Activated B cell treated with CpG ODN at 0.5 μM for 24 hours (primary cell): ENCODE results near the gene WSB2. TPM values are rescaled to one million over a fixed set of nuclear protein-coding genes. Genes with fewer than 3 reads are reported as not detected.
A peak's percentile ranks its signal among the peaks of the same experiment; 100 is the strongest.

ENCODE experiments used
- ATAC-seq: fragments of 200-7000 bp; cut with Tn5 transposase; one replicate; pipeline ENCODE4 v1.10.0; 2021; ENCODE audit warnings: low read depth, mild to moderate bottlenecking, moderate library complexity
- CTCF ChIA-PET: fragments of 350-600 bp; sonication (Branson Sonifier 250); formaldehyde crosslinking; loops from one replicate; lab custom pipeline; 2021; ENCODE audit warnings: antibody characterized with exemption; lab: Charles Lee
- POLR2A ChIA-PET: fragments of 350-600 bp; sonication (Branson Sonifier 250); formaldehyde crosslinking; loops from one replicate; lab custom pipeline; 2021; ENCODE audit warnings: antibody characterized with exemption; lab: Charles Lee
- DNase-seq: peaks from one replicate; pipeline ENCODE4 v3.0.0; 2022
- H3K27ac Mint-ChIP-seq: one replicate; pipeline ENCODE4 v1.8.0; 2020; ENCODE audit warnings: mixed read lengths
- H3K27me3 Mint-ChIP-seq: one replicate; pipeline ENCODE4 v1.8.0; 2021; ENCODE audit warnings: mixed read lengths
- H3K36me3 Mint-ChIP-seq: one replicate; pipeline ENCODE4 v1.8.0; 2021; ENCODE audit warnings: low read depth, mixed read lengths
- H3K4me1 Mint-ChIP-seq: one replicate; pipeline ENCODE4 v1.8.0; 2021; ENCODE audit warnings: mixed read lengths
- H3K4me3 Mint-ChIP-seq: one replicate; pipeline ENCODE4 v1.8.0; 2020; ENCODE audit warnings: mild to moderate bottlenecking, mixed read lengths
- H3K9me3 Mint-ChIP-seq: one replicate; pipeline ENCODE4 v1.8.0; 2020; ENCODE audit warnings: mixed read lengths
- intact Hi-C: fragments of 100-400 bp; cut with micrococcal nuclease; formaldehyde crosslinking; loops from one replicate; pipeline ENCODE4 v1.15.1; 2024
- total RNA-seq: library from RNA; stranded (reverse); gene quantifications from 2 replicates; pipeline ENCODE4 v1.2.3, GENCODE V29; 2022
- TF ChIP-seq, protein P1 (sequence below): fragments of 200-600 bp; IDR thresholded peaks from one replicate; pipeline ENCODE4 v1.8.0; 2022; ENCODE audit warnings: antibody characterized with exemption, mild to moderate bottlenecking

Gene WSB2
- total RNA-seq, result 28.4 and 29.2 TPM in 2 replicates

DNA sequence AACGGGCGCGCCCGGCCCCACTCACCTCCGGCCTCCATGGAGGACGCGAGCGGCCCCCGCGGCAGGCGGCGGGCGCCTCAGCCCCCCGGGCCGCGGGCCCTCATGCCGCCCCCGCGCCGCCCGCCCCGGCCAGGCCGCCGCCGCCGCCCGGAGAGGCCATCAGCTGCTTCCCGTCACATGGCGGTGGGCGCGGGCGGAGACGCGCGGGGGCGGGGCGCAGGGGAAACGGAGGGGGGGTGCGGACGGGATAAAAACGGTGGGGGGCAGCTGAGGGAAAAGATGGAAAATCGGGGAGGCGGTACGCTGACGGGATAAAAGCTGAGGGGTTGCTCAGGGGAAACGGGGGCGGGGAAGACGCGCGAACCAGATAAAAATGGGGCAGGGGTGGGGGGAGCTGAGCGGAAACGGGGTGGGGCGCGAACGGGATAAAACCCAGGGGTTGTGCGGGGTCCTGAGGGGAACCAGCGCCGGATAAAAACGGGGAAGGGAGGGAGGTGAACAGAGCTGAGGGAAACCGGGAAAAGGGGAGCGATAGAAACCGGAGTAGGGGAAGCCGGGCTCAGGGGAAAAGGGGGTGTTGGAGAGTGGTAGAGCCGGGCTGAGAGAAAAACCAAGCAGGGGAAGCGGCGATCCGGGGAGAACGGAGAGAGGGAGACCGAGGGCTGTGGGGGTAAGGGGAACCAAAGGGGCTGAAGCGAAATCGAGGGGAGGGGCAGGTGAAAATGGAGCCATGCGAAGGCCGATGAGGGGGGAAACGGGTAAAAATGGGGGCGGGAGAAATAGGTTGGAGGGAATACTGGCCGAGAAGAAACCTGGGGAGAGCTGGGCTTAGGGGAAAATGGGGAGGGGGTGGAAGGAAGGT lies at the start of gene WSB2:
WSB2 (minus strand) TSS at position 169 of the 862 bp plus-strand sequence; CDS start at position 38, 131 bp downstream.
- peaks cover 46% of the 10 kb centered on the region for H3K4me1 Mint-ChIP-seq
- peaks cover 2% of the 10 kb centered on the region for H3K36me3 Mint-ChIP-seq
- H3K27ac Mint-ChIP-seq, result peak within 1 kb of the TSS; percentile 88
- H3K9me3 Mint-ChIP-seq, result no peaks in the 10 kb centered on the region
- no peaks in the 10 kb centered on the region for H3K27me3 Mint-ChIP-seq
- intact Hi-C loops, result loop anchor here (1.0 to 5.0 kb wide), 4 partner anchors 26 to 316 kb away; partner anchors contain the start of genes RFC5 and SUDS3
- TF ChIP-seq, protein P1, sequence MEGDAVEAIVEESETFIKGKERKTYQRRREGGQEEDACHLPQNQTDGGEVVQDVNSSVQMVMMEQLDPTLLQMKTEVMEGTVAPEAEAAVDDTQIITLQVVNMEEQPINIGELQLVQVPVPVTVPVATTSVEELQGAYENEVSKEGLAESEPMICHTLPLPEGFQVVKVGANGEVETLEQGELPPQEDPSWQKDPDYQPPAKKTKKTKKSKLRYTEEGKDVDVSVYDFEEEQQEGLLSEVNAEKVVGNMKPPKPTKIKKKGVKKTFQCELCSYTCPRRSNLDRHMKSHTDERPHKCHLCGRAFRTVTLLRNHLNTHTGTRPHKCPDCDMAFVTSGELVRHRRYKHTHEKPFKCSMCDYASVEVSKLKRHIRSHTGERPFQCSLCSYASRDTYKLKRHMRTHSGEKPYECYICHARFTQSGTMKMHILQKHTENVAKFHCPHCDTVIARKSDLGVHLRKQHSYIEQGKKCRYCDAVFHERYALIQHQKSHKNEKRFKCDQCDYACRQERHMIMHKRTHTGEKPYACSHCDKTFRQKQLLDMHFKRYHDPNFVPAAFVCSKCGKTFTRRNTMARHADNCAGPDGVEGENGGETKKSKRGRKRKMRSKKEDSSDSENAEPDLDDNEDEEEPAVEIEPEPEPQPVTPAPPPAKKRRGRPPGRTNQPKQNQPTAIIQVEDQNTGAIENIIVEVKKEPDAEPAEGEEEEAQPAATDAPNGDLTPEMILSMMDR, result no peak
- ChIA-PET CTCF (no interaction called here), POLR2A (interaction anchor here (0.6 to 2.9 kb wide), 9 partner anchors 27 to 315 kb away, joined by 3 to 18 read pairs (median 4); partner anchors contain the start of genes PEBP1, RFC5 and SUDS3)
- ATAC-seq (peak; percentile 46), DNase-seq (peak; percentile 63)
- H3K4me3 Mint-ChIP-seq, result peak within 1 kb of the TSS; percentile 86

DNA sequence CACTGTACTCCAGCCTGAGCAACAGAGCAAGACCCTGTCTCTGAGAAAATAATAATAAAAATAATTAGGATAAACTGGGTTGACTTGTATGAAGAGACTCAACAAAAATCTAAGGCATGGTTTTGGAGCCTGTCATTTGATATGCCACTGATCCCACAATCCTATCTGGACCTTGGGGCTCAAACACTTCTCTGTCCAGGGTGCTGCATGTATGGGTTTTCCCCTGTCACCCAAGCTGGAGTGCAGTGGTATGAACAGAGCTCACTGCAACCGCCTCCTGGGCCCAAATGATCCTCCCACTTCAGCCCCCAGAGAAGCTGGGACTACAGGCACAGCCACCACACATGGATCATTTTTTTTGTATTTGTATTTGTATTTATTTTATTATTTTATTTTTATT lies 48.1 kb upstream of the WSB2 start:
- ChIA-PET POLR2A (no interaction called here), CTCF (no interaction called here)
- DNase-seq (no peak), ATAC-seq (no peak)
- Mint-ChIP-seq H3K9me3 (no peaks in the 10 kb centered on the region), H3K4me1 (peaks cover 5% of the 10 kb centered on the region), H3K36me3 (no peaks in the 10 kb centered on the region), H3K27ac (no peak overlapping the region), H3K27me3 (peaks cover 10% of the 10 kb centered on the region), H3K4me3 (no peak overlapping the region)
- TF ChIP-seq, protein P1, result no peak
- intact Hi-C loops, result no loop called here

DNA sequence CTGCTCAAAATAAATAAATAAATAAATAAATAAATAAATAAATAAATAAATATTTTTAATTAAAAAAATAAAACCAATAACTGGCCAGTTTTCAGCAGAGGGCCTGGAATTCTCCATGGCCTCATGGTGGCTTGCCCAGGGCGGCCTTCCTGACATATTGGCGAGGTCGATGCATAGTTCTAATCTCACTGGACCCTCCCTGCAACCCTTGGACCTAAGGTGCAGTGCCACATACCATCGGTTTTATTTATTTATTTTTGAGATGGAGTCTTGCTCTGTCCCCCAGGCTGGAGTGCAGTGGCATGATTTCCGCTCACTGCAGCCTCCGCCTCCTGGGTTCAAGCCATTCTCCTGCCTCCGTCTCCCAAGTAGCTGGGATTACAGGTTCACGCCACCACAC lies 46.7 kb upstream of the WSB2 start:
- Mint-ChIP-seq H3K27me3 (peaks cover 14% of the 10 kb centered on the region), H3K9me3 (no peaks in the 10 kb centered on the region), H3K4me3 (no peak overlapping the region), H3K4me1 (peaks cover 9% of the 10 kb centered on the region), H3K27ac (no peak overlapping the region), H3K36me3 (no peaks in the 10 kb centered on the region)
- TF ChIP-seq, protein P1, result no peak
- ATAC-seq (no peak), DNase-seq (no peak)
- ChIA-PET POLR2A (no interaction called here), CTCF (no interaction called here)
- intact Hi-C loops, result no loop called here

DNA sequence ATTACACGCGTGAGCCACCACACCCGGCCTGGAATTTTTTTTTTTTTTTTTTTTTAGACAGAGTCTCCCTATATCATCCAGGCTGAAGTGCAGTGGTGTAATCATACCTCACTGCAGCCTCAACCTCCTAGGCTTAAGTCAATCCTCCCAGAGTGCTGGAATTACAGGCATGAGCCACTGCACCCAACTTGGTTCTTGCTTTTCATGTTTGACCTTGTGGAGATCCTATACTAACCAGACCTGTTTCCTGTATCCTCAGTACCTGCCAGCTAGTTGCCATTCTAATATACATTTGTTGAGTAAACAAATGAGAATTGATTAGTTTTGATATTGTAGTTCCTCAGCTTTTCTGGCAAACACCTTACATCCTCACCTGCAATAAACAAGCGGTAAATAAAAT lies 46.0 kb upstream of the WSB2 start:
- TF ChIP-seq, protein P1, result no peak
- no peak for ATAC-seq
- CTCF ChIA-PET, result no interaction called here

More for the DNA sequence above, 46.0 kb upstream of the WSB2 start:
- DNase-seq, result no peak
- peaks cover 9% of the 10 kb centered on the region for H3K4me1 Mint-ChIP-seq
- intact Hi-C loops, result no loop called here
- peaks cover 15% of the 10 kb centered on the region for H3K27me3 Mint-ChIP-seq
- POLR2A ChIA-PET, result no interaction called here
- no peaks in the 10 kb centered on the region for H3K36me3 Mint-ChIP-seq
- no peak overlapping the region for H3K27ac Mint-ChIP-seq
- no peak overlapping the region for H3K4me3 Mint-ChIP-seq
- H3K9me3 Mint-ChIP-seq, result no peaks in the 10 kb centered on the region
